ENCODE measurements around the gene ADAMTS17.

The ADAMTS17 gene

GRCh38 chr15:100202309-100202960 lies 139.3 kb downstream of the ADAMTS17 start:
- no peak overlapping the region for H3K27ac ChIP-seq

GRCh38 chr15:100201376-100202280 lies 140.1 kb downstream of the ADAMTS17 start:
- DNase-seq (ENCODE audit: low read depth, low spot score): no peak
- no peak overlapping the region for H3K27ac ChIP-seq

More at GRCh38 chr15:100202309-100202960, 139.3 kb downstream of the ADAMTS17 start:
- DNase-seq (ENCODE audit: low read depth, low spot score): no peak

- DNase-seq (ENCODE audit: low read depth, low spot score): no peak
- H3K27ac ChIP-seq: no peak overlapping the region
Observed at GRCh38 chr15:100200287-100200880, 141.4 kb downstream of the ADAMTS17 start.

- no peak for DNase-seq (ENCODE audit: low read depth, low spot score)
- no peak overlapping the region for H3K27ac ChIP-seq
Observed at GRCh38 chr15:100199711-100200286, 142.0 kb downstream of the ADAMTS17 start.

GRCh38 chr15:100198442-100198841 lies 143.3 kb downstream of the ADAMTS17 start:
- DNase-seq (ENCODE audit: low read depth, low spot score): no peak
- no peak overlapping the region for H3K27ac ChIP-seq

- H3K27ac ChIP-seq: no peak overlapping the region
- no peak for DNase-seq (ENCODE audit: low read depth, low spot score)
Observed at GRCh38 chr15:100196326-100197058, 145.3 kb downstream of the ADAMTS17 start.

- DNase-seq (ENCODE audit: low read depth, low spot score): no peak
Observed at GRCh38 chr15:100194996-100195395, 146.8 kb downstream of the ADAMTS17 start.

GRCh38 chr15:100193277-100193860 lies 148.4 kb downstream of the ADAMTS17 start:
- DNase-seq (ENCODE audit: low read depth, low spot score): no peak
- H3K27ac ChIP-seq: no peak overlapping the region

More at GRCh38 chr15:100194996-100195395, 146.8 kb downstream of the ADAMTS17 start:
- H3K27ac ChIP-seq: no peak overlapping the region

GRCh38 chr15:100192097-100193080 lies 149.4 kb downstream of the ADAMTS17 start:
- no peak overlapping the region for H3K27ac ChIP-seq
- DNase-seq (ENCODE audit: low read depth, low spot score): no peak

GRCh38 chr15:100191161-100191560 lies 150.6 kb downstream of the ADAMTS17 start:
- H3K27ac ChIP-seq: no peak overlapping the region
- no peak for DNase-seq (ENCODE audit: low read depth, low spot score)

- no peak overlapping the region for H3K27ac ChIP-seq
- no peak for DNase-seq (ENCODE audit: low read depth, low spot score)
Observed at GRCh38 chr15:100190675-100191074, 151.1 kb downstream of the ADAMTS17 start.

- H3K27ac ChIP-seq: no peak overlapping the region
- no peak for DNase-seq (ENCODE audit: low read depth, low spot score)
Observed at GRCh38 chr15:100189849-100190248, 151.9 kb downstream of the ADAMTS17 start.

- H3K27ac ChIP-seq: no peak overlapping the region
- DNase-seq (ENCODE audit: low read depth, low spot score): no peak
Observed at GRCh38 chr15:100189319-100189718, 152.5 kb downstream of the ADAMTS17 start.

GRCh38 chr15:100187677-100188076 lies 154.1 kb downstream of the ADAMTS17 start:
- no peak for DNase-seq (ENCODE audit: low read depth, low spot score)
- no peak overlapping the region for H3K27ac ChIP-seq

GRCh38 chr15:100186960-100187359 lies 154.8 kb downstream of the ADAMTS17 start:
- no peak for DNase-seq (ENCODE audit: low read depth, low spot score)
- no peak overlapping the region for H3K27ac ChIP-seq

GRCh38 chr15:100186366-100186765 lies 155.4 kb downstream of the ADAMTS17 start:
- DNase-seq (ENCODE audit: low read depth, low spot score): no peak
- H3K27ac ChIP-seq: no peak overlapping the region

GRCh38 chr15:100183921-100184495 lies 157.8 kb downstream of the ADAMTS17 start:
- DNase-seq (ENCODE audit: low read depth, low spot score): no peak
- H3K27ac ChIP-seq: no peak overlapping the region

- H3K27ac ChIP-seq: no peak overlapping the region
- no peak for DNase-seq (ENCODE audit: low read depth, low spot score)
Observed at GRCh38 chr15:100180921-100181320, 160.9 kb downstream of the ADAMTS17 start.

Data from epithelial cell of prostate (primary cell).